HG03139 (cell line): ENCODE data around the gene ACTG1.

Experiments used
- ATAC-seq: cut with Tn5 transposase; IDR thresholded peaks from one replicate; pipeline ENCODE4 v1.9.1; 2021; ENCODE audit not compliant: unreplicated experiment

Gene ACTG1

GRCh38 chr17:81499601-81499970 lies 13.0 kb downstream of the ACTG1 start:
- no peak for ATAC-seq

- ATAC-seq, result no peak
Observed at GRCh38 chr17:81498953-81499600, 13.5 kb downstream of the ACTG1 start.

- no peak for ATAC-seq
Observed at GRCh38 chr17:81494626-81495377, 17.8 kb downstream of the ACTG1 start.

- ATAC-seq, result no peak
Observed at GRCh38 chr17:81493198-81494038, 19.2 kb downstream of the ACTG1 start.

GRCh38 chr17:81492706-81493105 lies 19.9 kb downstream of the ACTG1 start:
- ATAC-seq, result no peak

GRCh38 chr17:81492202-81492601 lies 20.4 kb downstream of the ACTG1 start:
- ATAC-seq, result no peak

GRCh38 chr17:81491761-81492160 lies 20.8 kb downstream of the ACTG1 start:
- no peak for ATAC-seq

GRCh38 chr17:81491181-81491581 lies 21.4 kb downstream of the ACTG1 start:
- ATAC-seq, result no peak

- ATAC-seq, result no peak
Observed at GRCh38 chr17:81489998-81490992, 22.3 kb downstream of the ACTG1 start.

GRCh38 chr17:81489012-81489997 lies 23.3 kb downstream of the ACTG1 start:
- ATAC-seq, result no peak

- no peak for ATAC-seq
Observed at GRCh38 chr17:81488276-81488860, 24.2 kb downstream of the ACTG1 start.

GRCh38 chr17:81487487-81488275 lies 24.9 kb downstream of the ACTG1 start:
- no peak for ATAC-seq

GRCh38 chr17:81487089-81487486 lies 25.5 kb downstream of the ACTG1 start:
- ATAC-seq, result no peak

GRCh38 chr17:81486199-81486810 lies 26.3 kb downstream of the ACTG1 start:
- no peak for ATAC-seq

- peak; percentile 51 for ATAC-seq
Observed at GRCh38 chr17:81484195-81484979, 28.2 kb downstream of the ACTG1 start.

- no peak for ATAC-seq
Observed at GRCh38 chr17:81483862-81484194, 28.8 kb downstream of the ACTG1 start.
